GM19397 (cell line): ENCODE data around the gene SLC44A5.
A peak's percentile ranks its signal among the peaks of the same experiment; 100 is the strongest.
"Not testable (repeated sequence)": the region's sequence is repeated elsewhere in the genome, so short reads cannot be mapped to it uniquely, and the experiment has no call there.

Experiments
- ATAC-seq: cut with Tn5 transposase; IDR thresholded peaks from one replicate; pipeline ENCODE4 v1.9.1; 2021; ENCODE audit warnings: mild to moderate bottlenecking, moderate library complexity; ENCODE audit not compliant: unreplicated experiment

Gene SLC44A5

DNA sequence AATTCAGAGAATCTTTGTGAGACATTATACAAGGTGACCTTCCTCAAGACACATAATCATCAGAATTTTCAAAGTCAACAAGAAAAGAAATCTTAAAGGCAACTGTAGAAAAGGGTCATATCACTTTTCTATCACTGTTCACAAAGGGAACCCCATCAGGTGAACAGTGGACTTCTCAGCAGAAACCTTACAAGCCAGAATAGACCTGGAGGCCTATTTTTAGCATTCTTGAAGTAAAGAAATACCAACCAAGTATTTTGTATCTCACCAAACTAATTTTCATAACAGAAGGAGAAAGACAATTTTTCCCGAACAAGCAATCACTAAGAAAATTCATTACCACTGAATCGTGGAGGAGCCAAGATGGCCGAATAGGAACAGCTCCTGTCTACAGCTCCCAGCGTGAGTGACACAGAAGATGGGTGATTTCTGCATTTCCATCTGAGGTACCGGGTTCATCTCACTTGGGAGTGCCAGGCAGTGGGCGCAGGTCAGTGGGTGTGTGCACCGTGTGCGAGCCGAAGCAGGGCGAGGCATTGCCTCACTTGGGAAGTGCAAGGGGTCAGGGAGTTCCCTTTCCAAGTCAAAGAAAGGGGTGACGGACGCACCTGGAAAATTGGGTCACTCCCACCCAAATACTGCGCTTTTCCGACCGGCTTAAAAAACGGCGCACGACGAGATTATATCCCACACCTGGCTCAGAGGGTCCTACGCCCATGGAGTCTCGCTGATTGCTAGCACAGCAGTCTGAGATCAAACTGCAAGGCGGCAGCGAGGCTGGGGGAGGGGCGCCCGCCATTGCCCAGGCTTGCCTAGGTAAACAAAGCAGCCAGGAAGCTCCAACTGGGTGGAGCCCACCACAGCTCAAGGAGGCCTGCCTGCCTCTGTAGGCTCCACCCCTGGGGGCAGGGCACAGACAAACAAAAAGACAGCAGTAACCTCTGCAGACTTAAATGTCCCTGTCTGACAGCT lies 235.2 kb downstream of the SLC44A5 start:
- not testable (repeated sequence) for ATAC-seq

- ATAC-seq, result no peak
These were observed 237.3 kb downstream of the SLC44A5 start for GRCh38 chr1:75373542-75374159.

DNA sequence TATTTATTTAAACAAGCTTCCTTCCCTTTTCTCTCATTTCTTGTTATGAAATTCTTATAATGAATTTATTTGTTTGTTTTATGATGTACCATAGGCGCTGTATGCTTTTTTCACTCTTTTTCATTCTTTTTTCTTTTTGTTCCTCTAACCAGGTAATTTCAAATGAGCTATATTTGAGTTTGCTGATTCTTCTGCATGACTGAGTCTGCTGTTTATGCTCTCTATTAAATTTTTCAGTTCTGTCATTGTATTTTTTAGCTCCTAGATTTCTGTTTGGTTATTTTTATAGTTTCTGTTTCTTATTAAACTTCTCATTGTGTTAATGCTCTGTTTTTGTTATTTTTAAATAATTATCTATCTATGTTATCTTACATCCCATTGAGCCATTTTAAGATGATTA lies 244.3 kb downstream of the SLC44A5 start:
- no peak for ATAC-seq

- no peak for ATAC-seq
These were observed 249.7 kb downstream of the SLC44A5 start for GRCh38 chr1:75361260-75361659.

DNA sequence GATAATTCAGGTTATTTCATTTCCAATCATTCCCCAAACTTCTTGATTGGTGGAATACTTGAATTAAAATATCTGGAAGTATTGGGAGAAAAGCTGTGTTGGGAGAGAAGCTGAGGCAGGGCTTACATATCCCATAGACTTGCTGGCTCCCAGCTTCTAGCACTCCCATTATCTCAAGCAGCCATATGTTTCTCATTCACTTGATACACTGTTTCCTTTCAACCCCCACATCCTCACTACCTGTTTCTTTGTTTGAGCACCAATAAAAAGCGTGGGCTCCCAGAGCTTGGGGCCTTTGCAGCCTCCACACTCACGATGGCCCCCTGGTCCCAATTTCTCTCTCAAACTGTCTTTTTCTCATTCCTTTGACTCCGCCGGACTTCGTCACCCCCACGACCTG lies 256.6 kb downstream of the SLC44A5 start:
- not testable (repeated sequence) for ATAC-seq

GRCh38 chr1:75353051-75353450 lies 257.9 kb downstream of the SLC44A5 start:
- ATAC-seq, result no peak

DNA sequence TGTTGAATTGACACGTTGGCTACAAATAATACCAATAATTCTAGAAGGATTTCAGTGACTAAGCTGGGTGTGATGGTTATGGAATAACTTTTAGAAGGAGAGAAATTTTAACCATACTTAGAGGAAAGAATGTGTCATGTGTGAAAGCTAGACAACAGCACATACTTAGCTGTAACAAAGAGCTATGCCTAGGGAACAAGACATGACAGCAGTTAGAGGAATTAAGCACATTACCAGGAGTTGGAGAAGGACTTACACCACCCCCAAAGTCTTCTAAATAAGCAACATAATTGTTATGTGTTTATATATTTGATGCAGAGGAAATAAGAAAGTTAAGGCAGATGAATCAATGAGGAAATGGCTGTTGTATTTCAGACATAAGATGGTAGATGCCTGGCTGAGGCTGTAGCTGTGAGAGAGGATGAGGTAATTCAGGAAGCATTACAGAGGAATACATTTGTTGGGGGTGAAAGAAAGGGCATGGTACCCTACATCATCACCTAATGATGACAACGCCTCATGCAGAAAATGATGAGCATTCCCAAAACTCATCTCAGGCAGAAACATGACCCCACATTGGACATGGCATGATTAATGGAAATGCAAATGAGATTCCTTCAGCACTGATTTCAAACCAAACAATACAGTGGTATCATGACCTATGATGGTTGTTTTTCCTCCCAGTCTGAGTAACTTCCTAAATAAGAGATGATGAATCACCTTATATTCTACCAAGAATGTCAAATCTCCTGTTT lies 265.2 kb downstream of the SLC44A5 start:
- no peak for ATAC-seq

- no peak for ATAC-seq
These were observed 268.1 kb downstream of the SLC44A5 start for GRCh38 chr1:75342786-75343185.

GRCh38 chr1:75341537-75341936 lies 269.4 kb downstream of the SLC44A5 start:
- ATAC-seq, result peak; percentile 44

- peak; percentile 83 for ATAC-seq
These were observed 272.1 kb downstream of the SLC44A5 start for GRCh38 chr1:75338616-75339483.

DNA sequence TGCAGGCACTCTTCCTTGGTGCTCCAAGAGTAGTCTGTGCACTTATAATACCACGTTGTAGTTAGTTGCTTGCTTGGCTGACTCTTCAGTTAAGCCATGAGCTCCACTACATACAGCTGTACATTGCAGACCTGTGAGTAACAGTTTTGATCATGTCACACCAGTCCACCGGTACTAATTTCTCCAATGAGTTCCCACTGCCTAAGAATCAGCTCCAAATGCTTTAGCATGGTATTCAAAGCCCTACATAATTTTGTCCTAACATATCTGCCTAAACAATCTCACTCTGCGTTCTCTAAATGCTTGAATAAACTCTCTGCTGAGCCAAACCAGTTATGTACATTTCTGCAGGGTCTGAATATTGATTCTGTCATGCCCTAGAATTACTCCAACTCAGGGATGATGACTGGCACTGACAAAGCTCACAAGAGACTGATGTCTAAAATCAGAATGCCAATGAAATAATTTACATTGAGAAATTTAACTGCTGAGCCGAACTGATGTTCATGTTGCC lies 276.0 kb downstream of the SLC44A5 start:
- ATAC-seq, result no peak

- no peak for ATAC-seq
These were observed 280.3 kb downstream of the SLC44A5 start for GRCh38 chr1:75330624-75331023.

DNA sequence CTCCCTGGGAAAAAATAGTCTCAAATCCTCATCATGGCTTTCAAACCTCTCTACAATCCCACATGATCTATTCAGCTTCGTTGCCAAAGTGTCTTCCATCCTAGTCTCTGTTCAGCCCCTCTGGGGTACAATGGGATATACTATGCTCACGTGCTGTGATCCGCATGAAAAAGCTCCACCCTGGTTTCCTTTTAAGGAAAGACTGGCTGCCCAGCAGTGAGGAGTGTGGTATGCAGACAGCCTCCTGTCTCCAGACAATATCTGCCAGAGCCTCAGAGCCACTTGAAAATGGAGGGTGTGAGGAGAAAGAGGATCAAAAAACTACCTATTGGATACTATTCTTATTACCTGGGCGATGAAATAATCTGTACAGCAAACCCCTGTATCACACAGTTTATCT lies 282.2 kb downstream of the SLC44A5 start:
- no peak for ATAC-seq

DNA sequence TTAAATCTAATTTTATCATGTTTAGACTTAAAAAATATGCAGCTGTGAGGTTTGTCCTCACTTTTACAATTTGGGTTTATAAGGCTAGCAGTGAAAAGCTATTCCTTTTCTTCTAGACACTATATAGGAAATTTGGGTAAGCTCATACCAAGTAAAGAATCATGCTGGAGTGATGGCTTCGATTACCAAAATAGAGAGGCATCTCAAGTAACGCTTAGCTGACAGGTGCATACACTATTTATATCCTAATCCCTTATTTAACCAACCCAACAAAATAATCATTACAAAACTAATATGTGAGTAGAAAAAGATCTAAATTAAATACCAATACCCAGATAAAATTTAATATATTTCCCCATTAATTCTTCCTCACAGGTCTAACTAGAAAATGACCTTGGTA lies 283.5 kb downstream of the SLC44A5 start:
- ATAC-seq, result no peak

DNA sequence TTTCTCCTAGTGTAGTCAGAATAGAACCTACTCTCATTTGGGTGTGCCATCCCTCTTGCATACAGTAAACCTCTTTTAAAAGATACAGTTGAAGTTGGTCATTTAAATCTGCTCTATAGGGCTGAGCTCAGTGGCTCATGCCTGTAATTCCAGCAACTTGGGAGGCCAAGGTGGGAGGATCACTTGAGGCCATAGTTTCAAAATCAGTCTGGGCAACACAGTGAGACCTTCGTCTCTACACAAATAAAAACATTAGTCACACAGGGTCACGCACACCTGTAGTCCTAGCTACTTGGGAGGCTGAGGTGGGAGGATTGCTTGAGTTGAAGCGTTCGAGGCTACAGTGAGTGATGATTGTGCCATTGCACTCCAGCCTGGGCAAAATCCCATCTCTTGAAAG lies 292.9 kb downstream of the SLC44A5 start:
- no peak for ATAC-seq

- no peak for ATAC-seq
These were observed 294.7 kb downstream of the SLC44A5 start for GRCh38 chr1:75316230-75316629.

GRCh38 chr1:75312620-75313019 lies 298.3 kb downstream of the SLC44A5 start:
- ATAC-seq, result no peak

- no peak for ATAC-seq
These were observed 300.8 kb downstream of the SLC44A5 start for GRCh38 chr1:75310067-75310466.

- ATAC-seq, result no peak
These were observed 302.5 kb downstream of the SLC44A5 start for GRCh38 chr1:75308365-75308764.

- ATAC-seq, result no peak
These were observed 305.9 kb downstream of the SLC44A5 start for GRCh38 chr1:75305061-75305460.
